Suprapubic skin (tissue), 4 donors: ENCODE measurements around the gene CNNM2. TPM values are rescaled to one million over a fixed set of nuclear protein-coding genes. Genes with fewer than 3 reads are reported as not detected.

Experiments
- DNase-seq, 2 donors: peaks; one replicate each; pipeline ENCODE4 v3.0.0-alpha.2; 2019; ENCODE audit warnings: low spot score in 2 of 2
- H3K27ac ChIP-seq: fragments of 200-600 bp; sonication (generic); one replicate; pipeline ENCODE4 v1.5.1; 2019
- H3K27me3 ChIP-seq: fragments of 200-600 bp; sonication (generic); one replicate; pipeline ENCODE4 v1.5.1; 2019
- H3K36me3 ChIP-seq: fragments of 200-600 bp; sonication (generic); one replicate; pipeline ENCODE4 v1.5.1; 2019
- H3K4me1 ChIP-seq: fragments of 200-600 bp; sonication (generic); one replicate; pipeline ENCODE4 v1.5.1; 2019
- H3K4me3 ChIP-seq: fragments of 200-600 bp; sonication (generic); one replicate; pipeline ENCODE4 v1.5.1; 2019; ENCODE audit warnings: mild to moderate bottlenecking
- H3K9me3 ChIP-seq: fragments of 200-600 bp; sonication (generic); one replicate; pipeline ENCODE4 v1.5.1; 2019
- EP300 ChIP-seq: sonication (generic); formaldehyde crosslinking; IDR thresholded peaks from one replicate; pipeline ENCODE4 v1.6.1; 2017; ENCODE audit warnings: antibody characterized with exemption
- POLR2A ChIP-seq, 2 donors: fragments of 450-650 bp; IDR thresholded peaks; one replicate each; pipeline ENCODE4 v1.6.1; 2017; ENCODE audit warnings: antibody characterized with exemption in 2 of 2, mild to moderate bottlenecking in 2 of 2, moderate library complexity in 2 of 2
- POLR2AphosphoS5 ChIP-seq, 3 donors: sonication (generic); formaldehyde crosslinking; IDR thresholded peaks; one replicate each; pipeline ENCODE4 v1.6.1; 2017; ENCODE audit warnings: antibody characterized with exemption in 3 of 3
- WGBS: methylation state at CpG from one replicate; pipeline ENCODE4 v1.1.5; 2018; 5-methylcytosine and 5-hydroxymethylcytosine counted together
- total RNA-seq, 4 donors: library from RNA; depleted of rRNA; stranded (reverse); fragments of >200 nt; gene quantifications; one replicate each; pipeline ENCODE4 v1.1.0, GENCODE V29; 2016
- TF ChIP-seq, protein P1 (sequence below), 2 donors: fragments of 200-600 bp in 1 of 2; fragments of 450-650 bp in 1 of 2; sonication (generic) in 1 of 2; IDR thresholded peaks; one replicate each; pipeline ENCODE4 v1.5.1; 2016 to 2019; ENCODE audit warnings: antibody characterized with exemption in 2 of 2, mild to moderate bottlenecking in 1 of 2, moderate library complexity in 1 of 2

Gene CNNM2
- total RNA-seq, 4 donors from 2014 or later = 8.7 to 16.9 (median 12.9) TPM

DNA sequence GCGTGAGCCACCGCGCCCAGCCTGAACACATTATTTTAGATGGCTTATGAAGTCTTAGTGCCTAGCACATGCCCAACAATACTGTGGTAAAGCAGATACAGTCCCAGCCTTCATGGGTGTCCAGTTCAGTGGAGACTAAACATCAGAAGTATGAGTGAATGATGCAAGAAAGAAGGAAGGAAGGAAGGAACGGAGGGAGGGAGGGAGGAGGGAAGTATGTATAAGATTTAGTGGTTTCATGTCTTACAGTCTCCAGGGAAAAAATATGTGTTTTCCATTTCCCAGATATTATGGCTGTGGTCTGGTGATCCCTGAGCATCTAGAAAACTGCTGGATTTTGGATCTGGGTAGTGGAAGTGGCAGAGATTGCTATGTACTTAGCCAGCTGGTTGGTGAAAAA lies 45.9 kb upstream of the CNNM2 start:
- TF ChIP-seq, protein P1, sequence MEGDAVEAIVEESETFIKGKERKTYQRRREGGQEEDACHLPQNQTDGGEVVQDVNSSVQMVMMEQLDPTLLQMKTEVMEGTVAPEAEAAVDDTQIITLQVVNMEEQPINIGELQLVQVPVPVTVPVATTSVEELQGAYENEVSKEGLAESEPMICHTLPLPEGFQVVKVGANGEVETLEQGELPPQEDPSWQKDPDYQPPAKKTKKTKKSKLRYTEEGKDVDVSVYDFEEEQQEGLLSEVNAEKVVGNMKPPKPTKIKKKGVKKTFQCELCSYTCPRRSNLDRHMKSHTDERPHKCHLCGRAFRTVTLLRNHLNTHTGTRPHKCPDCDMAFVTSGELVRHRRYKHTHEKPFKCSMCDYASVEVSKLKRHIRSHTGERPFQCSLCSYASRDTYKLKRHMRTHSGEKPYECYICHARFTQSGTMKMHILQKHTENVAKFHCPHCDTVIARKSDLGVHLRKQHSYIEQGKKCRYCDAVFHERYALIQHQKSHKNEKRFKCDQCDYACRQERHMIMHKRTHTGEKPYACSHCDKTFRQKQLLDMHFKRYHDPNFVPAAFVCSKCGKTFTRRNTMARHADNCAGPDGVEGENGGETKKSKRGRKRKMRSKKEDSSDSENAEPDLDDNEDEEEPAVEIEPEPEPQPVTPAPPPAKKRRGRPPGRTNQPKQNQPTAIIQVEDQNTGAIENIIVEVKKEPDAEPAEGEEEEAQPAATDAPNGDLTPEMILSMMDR (IDR thresholded peaks at IDR 0.05) = no peak
- TF ChIP-seq EP300 (no peak), POLR2A (IDR thresholded peaks at IDR 0.05) (no peak), POLR2AphosphoS5 (IDR thresholded peaks at IDR 0.05) (no peak)
- no peak for DNase-seq
- Histone ChIP-seq H3K4me1 (peaks cover 14% of the 10 kb centered on the region), H3K4me3 (no peak overlapping the region), H3K27ac (no peak overlapping the region), H3K27me3 (no peaks in the 10 kb centered on the region), H3K9me3 (no peaks in the 10 kb centered on the region), H3K36me3 (no peaks in the 10 kb centered on the region)
- WGBS = 91% methylated on average over 4 of the region's 4 CpGs

DNA sequence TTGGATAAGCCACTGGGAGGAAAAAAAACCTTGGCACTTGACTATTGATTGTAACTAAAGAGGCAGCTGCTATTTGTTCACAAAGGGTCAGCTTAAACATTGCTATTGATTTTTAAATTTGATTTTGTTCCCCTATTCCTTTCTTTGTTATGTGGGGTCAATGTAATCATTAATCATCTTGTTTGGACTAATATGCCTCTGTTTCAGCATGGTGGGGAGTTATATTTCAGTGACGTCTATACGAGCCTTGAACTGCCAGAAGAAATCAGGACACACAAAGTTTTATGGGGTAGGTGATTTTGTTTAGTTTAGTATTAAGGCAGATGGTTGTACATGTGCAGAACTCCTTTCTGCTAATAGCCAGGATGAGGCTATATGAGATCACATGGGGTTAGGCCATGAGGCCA lies 41.3 kb upstream of the CNNM2 start:
- WGBS = 96% methylated on average over 2 of the region's 2 CpGs
- Histone ChIP-seq H3K4me3 (no peak overlapping the region), H3K27me3 (no peaks in the 10 kb centered on the region), H3K9me3 (no peaks in the 10 kb centered on the region), H3K36me3 (peaks cover 10% of the 10 kb centered on the region), H3K27ac (no peak overlapping the region), H3K4me1 (no peaks in the 10 kb centered on the region)
- TF ChIP-seq POLR2A (IDR thresholded peaks at IDR 0.05) = no peak
- TF ChIP-seq POLR2AphosphoS5 (IDR thresholded peaks at IDR 0.05) = no peak
- TF ChIP-seq EP300 = no peak
- TF ChIP-seq, protein P1 (IDR thresholded peaks at IDR 0.05) = no peak
- no peak for DNase-seq

DNA sequence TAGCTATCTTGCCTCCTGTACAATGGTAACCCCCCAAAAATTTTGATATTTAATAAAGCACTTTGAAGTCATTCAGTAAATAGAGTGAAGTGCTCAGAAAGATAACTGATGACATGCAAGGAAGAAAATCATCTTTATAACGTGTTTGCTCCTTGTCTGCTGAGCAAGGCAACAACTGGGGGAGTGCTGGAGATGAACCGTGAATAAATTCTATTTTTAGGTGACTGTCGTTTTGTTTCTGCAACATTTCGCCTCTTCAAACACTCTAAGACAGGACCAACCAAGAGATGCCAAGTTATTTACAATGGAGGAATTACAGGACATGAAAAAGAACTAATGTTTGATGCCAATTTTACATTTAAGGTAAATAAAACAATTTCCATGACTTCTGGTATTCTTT lies 39.5 kb upstream of the CNNM2 start:
- TF ChIP-seq POLR2A (IDR thresholded peaks at IDR 0.05) (no peak), EP300 (no peak), POLR2AphosphoS5 (IDR thresholded peaks at IDR 0.05) (no peak)
- TF ChIP-seq, protein P1 (IDR thresholded peaks at IDR 0.05) = no peak
- peaks cover 10% of the 10 kb centered on the region for H3K36me3 ChIP-seq
- H3K4me1 ChIP-seq = no peaks in the 10 kb centered on the region
- no peaks in the 10 kb centered on the region for H3K27me3 ChIP-seq
- no peak overlapping the region for H3K4me3 ChIP-seq
- H3K9me3 ChIP-seq = no peaks in the 10 kb centered on the region
- 85% methylated on average over 4 of the region's 4 CpGs for WGBS
- no peak for DNase-seq
- H3K27ac ChIP-seq = no peak overlapping the region

DNA sequence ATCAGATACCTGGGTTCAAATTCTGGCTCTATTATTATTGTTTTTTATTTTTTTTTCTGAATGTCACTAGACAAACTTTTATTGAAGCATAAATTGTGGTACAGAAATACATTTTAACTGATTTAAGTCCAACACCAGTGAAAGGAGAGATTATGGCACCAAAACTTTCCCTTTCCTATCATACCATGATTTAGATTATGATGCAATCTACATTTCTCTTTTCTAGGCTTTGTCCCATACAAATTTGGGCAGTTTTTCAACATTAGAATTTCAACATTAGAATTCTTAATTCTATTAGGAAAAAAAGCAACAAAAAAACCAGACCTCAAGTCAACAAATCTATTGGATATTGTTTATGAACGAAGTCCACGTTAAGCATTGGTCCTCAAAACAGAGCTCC lies 37.8 kb upstream of the CNNM2 start:
- Histone ChIP-seq H3K36me3 (peaks cover 10% of the 10 kb centered on the region), H3K27ac (no peak overlapping the region), H3K4me3 (no peak overlapping the region), H3K27me3 (no peaks in the 10 kb centered on the region), H3K4me1 (no peaks in the 10 kb centered on the region), H3K9me3 (no peaks in the 10 kb centered on the region)
- DNase-seq = no peak
- TF ChIP-seq POLR2AphosphoS5 (IDR thresholded peaks at IDR 0.05) = no peak
- TF ChIP-seq, protein P1 (IDR thresholded peaks at IDR 0.05) = no peak
- no peak for TF ChIP-seq EP300
- no peak for TF ChIP-seq POLR2A (IDR thresholded peaks at IDR 0.05)
- 90% methylated on average over 2 of the region's 2 CpGs for WGBS

DNA sequence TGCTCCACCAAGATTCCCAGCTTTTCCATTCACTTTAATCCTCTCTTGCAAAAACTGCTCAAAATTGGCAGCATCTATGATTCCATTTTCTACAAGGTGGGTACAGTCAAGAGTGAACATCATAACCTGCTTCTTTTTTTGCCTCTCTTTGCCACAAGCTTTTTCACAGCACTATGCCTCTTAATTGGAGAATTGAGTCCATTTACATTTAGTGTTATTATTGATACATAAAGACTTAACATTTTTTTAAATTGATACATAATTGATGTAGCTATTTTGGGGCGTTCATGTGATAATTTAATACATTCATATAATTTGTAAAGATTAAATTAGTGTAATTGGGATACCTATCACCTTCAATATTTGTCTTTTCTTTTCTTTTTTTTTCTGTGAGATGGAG lies 30.0 kb upstream of the CNNM2 start:
- H3K36me3 ChIP-seq = peaks cover 6% of the 10 kb centered on the region
- no peaks in the 10 kb centered on the region for H3K9me3 ChIP-seq
- no peak overlapping the region for H3K27ac ChIP-seq
- H3K4me1 ChIP-seq = no peaks in the 10 kb centered on the region
- H3K27me3 ChIP-seq = no peaks in the 10 kb centered on the region
- DNase-seq = no peak
- H3K4me3 ChIP-seq = no peak overlapping the region
- 100% methylated on average over 1 of the region's 1 CpG for WGBS
- TF ChIP-seq, protein P1 (IDR thresholded peaks at IDR 0.05) = no peak
- TF ChIP-seq POLR2AphosphoS5 (IDR thresholded peaks at IDR 0.05) = no peak
- no peak for TF ChIP-seq EP300
- no peak for TF ChIP-seq POLR2A (IDR thresholded peaks at IDR 0.05)
